ENCODE data around the gene STYK1. TPM values are rescaled to one million over a fixed set of nuclear protein-coding genes. Genes with fewer than 3 reads are reported as not detected.

The STYK1 gene
- total and polyA plus RNA-seq, 9 of the 15 experiments (the other 6 are each of a cell fraction or from before 2014, with no cell fraction given): 0.31 to 1.8 (median 0.64) TPM

DNA sequence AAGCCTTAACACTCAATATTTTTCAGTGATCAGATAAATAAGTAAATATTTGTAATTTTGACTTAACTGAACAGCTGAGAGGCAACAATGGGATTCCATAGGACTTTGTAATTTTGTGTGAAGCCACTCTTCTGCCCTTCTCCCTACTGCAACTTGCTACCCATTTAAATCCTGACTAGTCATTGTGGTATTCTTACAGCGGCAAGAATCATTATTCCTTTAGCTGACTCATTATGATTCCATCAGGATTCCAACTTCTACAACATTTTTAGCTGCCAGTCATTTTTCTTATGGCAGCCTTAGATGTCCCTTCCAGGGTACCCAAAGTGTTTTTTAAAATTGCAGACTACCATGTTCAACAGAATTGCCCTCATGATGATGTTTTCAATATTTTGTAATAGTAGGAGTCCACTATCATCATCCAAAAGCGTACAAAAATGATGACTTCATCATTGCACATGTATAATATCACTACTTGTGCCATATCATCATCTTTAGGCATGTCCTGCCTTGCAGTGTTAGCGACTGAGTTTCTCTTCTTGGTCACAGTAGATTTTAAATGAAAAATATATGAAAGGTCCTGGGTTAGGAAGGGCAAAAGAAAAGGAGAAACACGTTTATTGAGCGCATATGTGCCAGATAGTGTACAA, 55.4 kb downstream of the STYK1 start (continued):
- TF ChIP-seq TAF7 (tag; IDR thresholded peaks at IDR 0.05) (no peak), MAFF (IDR thresholded peaks at IDR 0.05; ENCODE audit: low read length) (peak; percentile 85), NFE2 (IDR thresholded peaks at IDR 0.05; ENCODE audit: low read depth) (peak; percentile 93), GABPB1 (CRISPR knock-in tag; IDR thresholded peaks at IDR 0.05) (no peak), SAFB2 (IDR thresholded peaks at IDR 0.05; ENCODE audit: borderline replicate concordance, low read depth, low read length, severe bottlenecking) (no peak), KDM2B (CRISPR knock-in tag; IDR thresholded peaks at IDR 0.05) (no peak), KAT7 (CRISPR knock-in tag; IDR thresholded peaks at IDR 0.05; ENCODE audit: borderline replicate concordance) (no peak), RFX1 (IDR thresholded peaks at IDR 0.05) (no peak), POLR3A (IDR thresholded peaks at IDR 0.05; ENCODE audit: borderline replicate concordance, extremely low read depth, insufficient read depth, insufficient read length) (no peak), BACH1 (tag; IDR thresholded peaks at IDR 0.05) (peak; percentile 87; the same call in 1 of the 2 replicates), MEF2D (tag; conservative IDR thresholded peaks at IDR 0.05; ENCODE audit: low read depth) (no peak), ZBTB8A (IDR thresholded peaks at IDR 0.05; ENCODE audit: partially characterized antibody) (no peak), CBFB (CRISPR knock-in tag; IDR thresholded peaks at IDR 0.05) (no peak), ZNF76 (CRISPR knock-in tag; IDR thresholded peaks at IDR 0.05; ENCODE audit: borderline replicate concordance) (no peak), MAFK (IDR thresholded peaks at IDR 0.05; ENCODE audit: low read length) (peak; percentile 78; the same call in 1 of the 2 replicates)
- TF ChIP-seq, protein P1, sequence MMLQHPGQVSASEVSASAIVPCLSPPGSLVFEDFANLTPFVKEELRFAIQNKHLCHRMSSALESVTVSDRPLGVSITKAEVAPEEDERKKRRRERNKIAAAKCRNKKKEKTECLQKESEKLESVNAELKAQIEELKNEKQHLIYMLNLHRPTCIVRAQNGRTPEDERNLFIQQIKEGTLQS (IDR thresholded peaks at IDR 0.05): peak; percentile 87
- TF ChIP-seq, protein P1 (CRISPR knock-in tag; conservative IDR thresholded peaks at IDR 0.05): no peak
- TF ChIP-seq, protein P2, sequence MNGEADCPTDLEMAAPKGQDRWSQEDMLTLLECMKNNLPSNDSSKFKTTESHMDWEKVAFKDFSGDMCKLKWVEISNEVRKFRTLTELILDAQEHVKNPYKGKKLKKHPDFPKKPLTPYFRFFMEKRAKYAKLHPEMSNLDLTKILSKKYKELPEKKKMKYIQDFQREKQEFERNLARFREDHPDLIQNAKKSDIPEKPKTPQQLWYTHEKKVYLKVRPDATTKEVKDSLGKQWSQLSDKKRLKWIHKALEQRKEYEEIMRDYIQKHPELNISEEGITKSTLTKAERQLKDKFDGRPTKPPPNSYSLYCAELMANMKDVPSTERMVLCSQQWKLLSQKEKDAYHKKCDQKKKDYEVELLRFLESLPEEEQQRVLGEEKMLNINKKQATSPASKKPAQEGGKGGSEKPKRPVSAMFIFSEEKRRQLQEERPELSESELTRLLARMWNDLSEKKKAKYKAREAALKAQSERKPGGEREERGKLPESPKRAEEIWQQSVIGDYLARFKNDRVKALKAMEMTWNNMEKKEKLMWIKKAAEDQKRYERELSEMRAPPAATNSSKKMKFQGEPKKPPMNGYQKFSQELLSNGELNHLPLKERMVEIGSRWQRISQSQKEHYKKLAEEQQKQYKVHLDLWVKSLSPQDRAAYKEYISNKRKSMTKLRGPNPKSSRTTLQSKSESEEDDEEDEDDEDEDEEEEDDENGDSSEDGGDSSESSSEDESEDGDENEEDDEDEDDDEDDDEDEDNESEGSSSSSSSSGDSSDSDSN (IDR thresholded peaks at IDR 0.05; ENCODE audit: borderline replicate concordance in 1 of 2, low read depth in 2 of 2, low read length in 2 of 2): no peak
- TF ChIP-seq, protein P3, sequence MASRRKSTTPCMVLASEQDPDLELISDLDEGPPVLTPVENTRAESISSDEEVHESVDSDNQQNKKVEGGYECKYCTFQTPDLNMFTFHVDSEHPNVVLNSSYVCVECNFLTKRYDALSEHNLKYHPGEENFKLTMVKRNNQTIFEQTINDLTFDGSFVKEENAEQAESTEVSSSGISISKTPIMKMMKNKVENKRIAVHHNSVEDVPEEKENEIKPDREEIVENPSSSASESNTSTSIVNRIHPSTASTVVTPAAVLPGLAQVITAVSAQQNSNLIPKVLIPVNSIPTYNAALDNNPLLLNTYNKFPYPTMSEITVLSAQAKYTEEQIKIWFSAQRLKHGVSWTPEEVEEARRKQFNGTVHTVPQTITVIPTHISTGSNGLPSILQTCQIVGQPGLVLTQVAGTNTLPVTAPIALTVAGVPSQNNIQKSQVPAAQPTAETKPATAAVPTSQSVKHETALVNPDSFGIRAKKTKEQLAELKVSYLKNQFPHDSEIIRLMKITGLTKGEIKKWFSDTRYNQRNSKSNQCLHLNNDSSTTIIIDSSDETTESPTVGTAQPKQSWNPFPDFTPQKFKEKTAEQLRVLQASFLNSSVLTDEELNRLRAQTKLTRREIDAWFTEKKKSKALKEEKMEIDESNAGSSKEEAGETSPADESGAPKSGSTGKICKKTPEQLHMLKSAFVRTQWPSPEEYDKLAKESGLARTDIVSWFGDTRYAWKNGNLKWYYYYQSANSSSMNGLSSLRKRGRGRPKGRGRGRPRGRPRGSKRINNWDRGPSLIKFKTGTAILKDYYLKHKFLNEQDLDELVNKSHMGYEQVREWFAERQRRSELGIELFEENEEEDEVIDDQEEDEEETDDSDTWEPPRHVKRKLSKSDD (conservative IDR thresholded peaks at IDR 0.05; ENCODE audit: low read length): no peak
- TF ChIP-seq, protein P4, sequence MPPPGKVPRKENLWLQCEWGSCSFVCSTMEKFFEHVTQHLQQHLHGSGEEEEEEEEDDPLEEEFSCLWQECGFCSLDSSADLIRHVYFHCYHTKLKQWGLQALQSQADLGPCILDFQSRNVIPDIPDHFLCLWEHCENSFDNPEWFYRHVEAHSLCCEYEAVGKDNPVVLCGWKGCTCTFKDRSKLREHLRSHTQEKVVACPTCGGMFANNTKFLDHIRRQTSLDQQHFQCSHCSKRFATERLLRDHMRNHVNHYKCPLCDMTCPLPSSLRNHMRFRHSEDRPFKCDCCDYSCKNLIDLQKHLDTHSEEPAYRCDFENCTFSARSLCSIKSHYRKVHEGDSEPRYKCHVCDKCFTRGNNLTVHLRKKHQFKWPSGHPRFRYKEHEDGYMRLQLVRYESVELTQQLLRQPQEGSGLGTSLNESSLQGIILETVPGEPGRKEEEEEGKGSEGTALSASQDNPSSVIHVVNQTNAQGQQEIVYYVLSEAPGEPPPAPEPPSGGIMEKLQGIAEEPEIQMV (tag; conservative IDR thresholded peaks at IDR 0.05; ENCODE audit: low read depth): no peak

All from K562 (cell line).